ENCODE data around the gene DOC2A.

DOC2A gene

DNA sequence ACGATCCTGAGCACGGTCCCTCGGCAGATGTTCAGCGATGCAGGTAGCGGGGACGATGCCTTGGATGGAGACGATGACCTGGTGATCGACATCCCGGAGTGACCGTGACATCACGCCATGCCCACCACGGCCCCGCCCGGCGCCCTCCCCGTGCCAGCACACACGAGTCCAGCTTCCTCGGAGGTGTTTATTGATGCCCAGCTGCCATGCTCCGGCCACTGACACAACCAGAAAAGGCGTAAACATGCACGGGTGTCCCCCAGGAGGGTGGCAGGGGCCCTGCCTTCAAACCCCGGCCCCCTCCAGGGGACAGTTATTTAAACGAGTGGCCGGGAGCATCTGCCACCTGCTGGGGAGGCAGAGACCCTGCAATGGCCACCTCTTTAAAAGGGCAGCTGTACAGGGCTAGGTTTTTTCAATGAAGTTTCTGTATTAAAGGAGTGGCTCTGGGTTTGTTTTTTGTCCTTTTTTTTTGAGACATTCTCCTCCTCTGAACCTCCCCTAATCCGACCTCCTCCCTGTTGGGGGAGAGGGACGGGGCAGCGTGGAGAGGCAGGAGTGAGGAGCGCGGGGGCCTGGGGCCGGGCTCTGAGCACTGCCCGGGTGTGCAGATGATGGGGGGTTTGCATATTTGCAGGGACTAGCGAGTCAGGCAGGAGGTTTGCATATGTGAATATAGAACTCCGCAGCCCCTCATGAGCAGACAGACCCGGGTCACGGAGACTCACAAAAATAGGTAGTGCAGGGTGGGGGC lies 5.3 kb downstream of the DOC2A start:
- in situ Hi-C loops (cut with MboI; ENCODE audit: low sequenced_read_pairs) = no loop called here

- in situ Hi-C loops (cut with MboI; ENCODE audit: low sequenced_read_pairs) = no loop called here
These were observed 6.0 kb downstream of the DOC2A start for GRCh38 chr16:30004811-30005242.

- in situ Hi-C loops (cut with MboI; ENCODE audit: low sequenced_read_pairs) = no loop called here
These were observed 6.4 kb downstream of the DOC2A start for GRCh38 chr16:30004424-30004776.

DNA sequence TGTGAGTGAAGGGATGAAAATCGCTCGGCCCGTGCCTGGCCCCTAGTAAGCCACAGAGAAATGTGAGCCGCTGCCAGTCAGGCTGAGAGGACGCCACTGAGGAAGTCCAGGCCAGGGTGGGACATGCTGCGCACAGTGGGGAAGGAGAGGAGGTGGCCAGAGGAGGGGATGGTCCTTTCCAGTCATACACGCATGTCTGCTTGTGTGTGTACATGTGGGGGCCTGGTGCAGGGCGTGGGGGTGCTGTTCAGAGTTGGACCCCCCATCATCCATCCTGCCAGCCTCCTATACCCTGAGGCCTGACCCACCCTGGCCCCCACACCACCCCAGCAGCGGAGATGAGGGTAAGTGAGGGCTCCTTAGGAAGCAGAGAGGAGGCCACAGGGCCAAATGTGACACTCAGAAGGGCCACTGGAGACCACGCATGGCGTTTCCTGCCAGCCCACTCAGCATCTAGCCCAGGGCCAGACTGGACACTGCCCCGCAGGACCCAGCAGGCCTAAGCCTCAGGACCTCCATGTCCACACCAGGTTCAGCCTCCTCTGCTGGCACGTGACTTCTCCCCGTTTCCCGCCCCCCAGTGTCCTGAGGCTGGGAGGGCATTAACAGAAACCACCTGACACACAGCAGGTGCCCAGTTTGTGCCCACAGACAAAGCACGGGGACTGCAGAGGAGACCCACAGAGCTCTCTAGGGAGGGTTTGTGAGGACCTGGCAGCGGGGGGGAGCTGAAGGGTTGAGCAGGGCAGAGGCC lies 7.0 kb downstream of the DOC2A start:
- in situ Hi-C loops (cut with MboI; ENCODE audit: low sequenced_read_pairs) = no loop called here

GRCh38 chr16:30002614-30003346 lies 8.0 kb downstream of the DOC2A start:
- in situ Hi-C loops (cut with MboI; ENCODE audit: low sequenced_read_pairs) = no loop called here

- in situ Hi-C loops (cut with MboI; ENCODE audit: low sequenced_read_pairs) = no loop called here
These were observed 9.8 kb downstream of the DOC2A start for GRCh38 chr16:30000735-30001631.

GRCh38 chr16:29999605-30000004 lies 11.2 kb downstream of the DOC2A start:
- in situ Hi-C loops (cut with MboI; ENCODE audit: low sequenced_read_pairs) = no loop called here

DNA sequence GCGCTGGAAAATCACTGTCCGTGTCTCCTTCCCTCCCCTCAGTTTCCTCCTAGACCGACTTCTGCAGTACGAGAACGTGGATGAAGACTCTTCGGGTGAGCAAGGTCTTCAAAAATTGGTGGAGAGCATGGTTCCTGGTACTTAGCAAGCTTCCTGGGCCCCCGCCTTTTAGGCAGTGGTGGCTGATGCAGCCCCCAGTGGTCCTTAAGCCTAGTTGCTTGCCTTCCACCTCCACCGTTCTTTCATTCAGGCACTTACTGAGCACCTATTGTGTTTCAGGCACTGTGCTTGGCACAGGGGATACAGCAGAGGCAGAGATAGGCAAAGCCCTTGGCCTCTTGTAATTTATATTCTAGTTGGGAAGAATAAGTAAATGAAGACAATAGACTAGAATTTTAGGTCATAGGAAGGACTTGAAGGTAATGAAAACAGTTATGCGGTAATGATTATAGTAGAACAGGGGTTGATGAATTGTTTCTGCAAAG lies 14.0 kb downstream of the DOC2A start:
- in situ Hi-C loops (cut with MboI; ENCODE audit: low sequenced_read_pairs) = no loop called here

GRCh38 chr16:29995911-29996765 lies 14.7 kb downstream of the DOC2A start, which contains the start of gene INO80E:
TSS of gene INO80E (plus strand) at chr16:29996241. CDS start at chr16:29996311, 70 bp downstream.
- in situ Hi-C loops (cut with MboI; ENCODE audit: low sequenced_read_pairs) = no loop called here

DNA sequence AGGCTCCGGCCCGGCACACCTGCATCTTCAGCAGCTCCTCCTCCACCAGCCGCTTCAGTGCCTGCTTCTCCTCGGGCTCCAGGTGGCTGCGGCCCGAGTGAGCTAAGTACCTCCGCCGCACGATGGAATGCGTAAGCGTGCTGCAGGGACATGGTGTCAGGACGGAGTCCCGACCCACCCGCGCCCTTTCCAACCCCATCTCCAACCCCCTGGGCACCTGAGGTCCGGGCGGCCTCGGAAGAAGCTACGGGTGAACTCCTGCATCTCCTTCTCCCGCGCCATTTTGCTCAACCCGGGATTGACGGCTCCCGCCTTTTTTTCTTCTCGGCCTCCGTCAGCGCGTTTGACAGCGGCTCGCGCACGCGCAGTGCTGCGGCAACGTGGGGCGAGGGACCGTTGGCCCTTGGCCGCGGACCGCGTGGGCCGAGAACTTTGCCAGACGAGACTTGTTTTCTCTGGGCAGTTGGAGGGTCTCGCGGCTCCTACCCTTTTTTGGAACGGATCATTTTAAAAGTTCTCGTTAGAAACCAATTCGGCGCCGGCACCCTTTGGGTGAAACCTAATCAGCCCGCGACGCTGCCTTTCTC lies 15.4 kb downstream of the DOC2A start, which contains the start of gene HIRIP3:
TSS of gene HIRIP3 (minus strand) at position 294 of the 587 bp plus-strand sequence. CDS start at position 282, 12 bp downstream.
- in situ Hi-C loops (cut with MboI; ENCODE audit: low sequenced_read_pairs) = no loop called here

DNA sequence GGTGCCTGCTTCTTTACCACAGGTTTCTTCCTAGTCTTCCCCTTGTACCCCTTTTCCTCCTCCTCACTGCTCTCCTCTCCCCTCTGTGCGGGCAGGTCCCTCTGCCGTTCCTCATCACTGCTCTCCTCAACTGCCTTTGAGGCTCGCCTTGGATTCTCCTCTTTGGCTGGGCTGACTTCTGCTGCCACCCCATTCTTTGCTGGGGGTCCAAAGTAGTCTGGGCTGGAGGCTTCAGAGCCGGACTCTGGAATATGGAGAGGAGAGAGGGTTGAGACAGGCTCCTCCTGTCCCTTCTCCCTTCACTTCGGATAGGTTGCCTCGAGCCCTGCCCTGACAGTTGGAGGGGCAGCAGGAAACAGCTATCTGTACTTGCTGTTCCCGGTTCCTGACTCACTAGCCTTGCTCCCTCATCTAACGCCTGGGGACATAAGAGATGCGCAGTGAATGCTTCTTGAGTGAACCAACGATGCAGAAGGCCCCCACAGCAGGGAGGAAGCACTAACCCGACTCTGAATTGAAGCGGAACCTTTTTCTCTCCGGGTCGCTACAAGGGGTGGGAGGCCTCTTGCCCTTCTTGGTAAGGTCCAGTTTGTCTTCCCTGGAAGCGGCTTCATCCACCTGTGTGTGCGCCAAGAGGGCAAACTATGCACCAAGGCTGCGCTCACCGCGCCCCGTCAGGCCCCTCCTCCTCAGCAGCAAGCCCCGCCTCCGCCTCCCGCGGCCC lies 16.1 kb downstream of the DOC2A start:
- in situ Hi-C loops (cut with MboI; ENCODE audit: low sequenced_read_pairs) = no loop called here

DNA sequence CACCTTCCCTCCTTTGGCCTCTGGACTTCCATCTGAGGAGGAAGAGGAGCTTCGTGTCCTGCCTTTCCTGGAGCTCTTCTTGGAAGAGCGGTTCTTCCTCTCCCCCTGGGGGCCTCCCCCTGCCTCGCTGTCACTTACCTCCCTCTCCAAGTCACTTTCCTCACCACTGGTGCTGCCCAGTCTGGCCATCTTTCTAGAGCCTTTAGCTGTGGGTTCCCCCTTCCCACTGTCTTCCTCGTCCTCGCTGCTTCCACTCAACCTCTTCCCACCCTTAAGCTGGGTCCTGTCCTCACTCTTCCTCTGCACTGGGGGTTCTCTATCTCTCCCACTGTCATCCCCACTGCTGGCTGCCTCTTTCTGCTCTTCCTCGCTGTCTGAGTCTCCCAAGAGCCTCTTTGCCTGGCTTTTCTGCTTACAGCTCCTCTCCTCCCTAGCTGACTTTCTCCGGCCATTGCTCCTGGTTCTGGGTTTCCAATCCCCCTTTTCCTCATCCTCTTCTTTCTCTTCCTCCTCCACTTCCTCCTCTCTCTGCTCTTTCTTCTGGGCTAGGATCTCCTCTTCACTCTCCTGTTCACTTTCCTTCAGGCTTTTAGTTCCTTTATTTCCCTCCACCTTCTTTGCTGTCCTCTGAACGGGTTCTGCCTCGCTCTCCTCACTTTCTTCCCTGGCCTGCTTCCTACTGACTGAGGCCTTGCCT lies 16.8 kb downstream of the DOC2A start:
- in situ Hi-C loops (cut with MboI; ENCODE audit: low sequenced_read_pairs) = no loop called here

DNA sequence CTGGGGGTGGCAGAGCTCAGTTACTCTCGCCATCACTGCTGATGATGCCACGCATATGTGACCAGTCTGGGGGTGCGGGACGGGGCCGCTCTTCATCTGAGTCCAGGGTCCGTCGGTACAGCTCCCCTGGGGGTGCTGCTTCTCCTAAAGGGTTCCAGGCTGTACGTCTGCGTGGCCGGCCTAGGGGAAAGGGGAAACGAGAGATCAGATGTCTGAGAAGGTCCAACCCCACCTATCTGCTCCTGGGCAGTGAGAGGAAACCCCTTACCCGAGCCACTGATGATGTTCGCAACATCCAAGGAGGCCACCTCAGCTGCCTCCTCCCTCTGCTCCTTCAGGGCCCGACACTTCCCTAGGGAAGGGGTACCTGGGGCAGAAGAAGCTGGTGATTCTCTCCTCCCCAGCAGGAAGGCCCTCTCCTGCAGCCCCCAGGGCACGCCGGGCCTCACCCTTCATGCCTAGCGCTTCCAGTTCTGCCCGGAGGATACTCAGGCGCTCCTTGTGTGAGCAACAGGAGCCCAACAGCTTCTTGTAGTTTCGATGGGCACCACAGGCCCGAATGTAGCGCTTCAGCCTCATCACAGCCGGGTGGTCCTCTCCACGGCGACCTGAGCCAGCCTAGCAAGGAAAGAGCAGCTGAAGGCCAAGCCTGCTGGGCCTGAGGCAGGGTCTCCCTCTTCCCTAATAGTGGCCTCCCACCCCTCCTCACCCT lies 17.5 kb downstream of the DOC2A start:
- in situ Hi-C loops (cut with MboI; ENCODE audit: low sequenced_read_pairs) = no loop called here

DNA sequence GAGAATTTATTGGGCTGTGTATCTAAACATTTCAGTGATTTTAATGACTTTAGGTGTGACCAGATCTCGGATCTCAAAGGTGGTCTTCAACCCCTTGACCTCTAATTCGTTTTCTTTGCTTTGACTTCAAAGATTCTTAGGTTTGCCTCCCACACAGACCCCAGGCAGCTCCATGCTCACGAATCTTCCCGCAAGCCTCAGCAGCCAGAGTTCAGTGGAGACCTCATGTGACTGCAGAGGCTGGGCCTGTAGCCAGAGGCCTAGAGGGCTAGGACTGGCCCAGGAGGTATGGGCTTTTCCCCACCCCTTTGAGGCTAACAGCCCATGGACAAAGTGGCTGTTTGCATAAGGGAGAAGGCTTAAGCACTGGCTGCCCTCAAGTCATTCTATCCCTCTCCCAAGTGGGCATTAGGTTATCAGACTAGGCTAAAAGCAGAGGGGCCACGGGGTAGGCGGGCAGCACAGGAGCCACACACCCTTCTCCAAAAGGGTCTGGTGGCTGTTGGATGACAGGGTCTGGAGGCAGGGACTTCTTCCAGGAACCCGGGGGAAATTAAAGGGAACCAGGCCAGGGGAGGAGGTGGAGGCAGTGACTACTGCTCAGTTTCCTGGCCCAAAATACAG lies 18.4 kb downstream of the DOC2A start:
- in situ Hi-C loops (cut with MboI; ENCODE audit: low sequenced_read_pairs) = no loop called here

DNA sequence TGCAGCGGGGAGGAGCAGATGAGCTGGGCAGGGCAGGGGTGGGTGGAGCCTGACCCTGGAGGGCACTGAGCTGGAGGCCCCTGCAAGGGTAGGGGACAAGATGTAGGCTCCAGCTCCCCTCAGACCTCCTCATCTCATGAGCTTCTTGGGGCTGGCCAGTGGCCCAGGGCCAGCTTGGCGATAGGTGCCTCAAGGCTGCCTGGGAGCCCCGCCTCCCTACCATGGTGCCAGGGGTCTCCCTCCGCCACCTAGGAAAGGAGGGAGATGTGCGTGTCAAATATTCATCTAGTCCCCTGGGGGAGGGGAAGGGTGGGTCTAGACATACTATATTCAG lies 19.3 kb downstream of the DOC2A start:
- in situ Hi-C loops (cut with MboI; ENCODE audit: low sequenced_read_pairs) = no loop called here

DNA sequence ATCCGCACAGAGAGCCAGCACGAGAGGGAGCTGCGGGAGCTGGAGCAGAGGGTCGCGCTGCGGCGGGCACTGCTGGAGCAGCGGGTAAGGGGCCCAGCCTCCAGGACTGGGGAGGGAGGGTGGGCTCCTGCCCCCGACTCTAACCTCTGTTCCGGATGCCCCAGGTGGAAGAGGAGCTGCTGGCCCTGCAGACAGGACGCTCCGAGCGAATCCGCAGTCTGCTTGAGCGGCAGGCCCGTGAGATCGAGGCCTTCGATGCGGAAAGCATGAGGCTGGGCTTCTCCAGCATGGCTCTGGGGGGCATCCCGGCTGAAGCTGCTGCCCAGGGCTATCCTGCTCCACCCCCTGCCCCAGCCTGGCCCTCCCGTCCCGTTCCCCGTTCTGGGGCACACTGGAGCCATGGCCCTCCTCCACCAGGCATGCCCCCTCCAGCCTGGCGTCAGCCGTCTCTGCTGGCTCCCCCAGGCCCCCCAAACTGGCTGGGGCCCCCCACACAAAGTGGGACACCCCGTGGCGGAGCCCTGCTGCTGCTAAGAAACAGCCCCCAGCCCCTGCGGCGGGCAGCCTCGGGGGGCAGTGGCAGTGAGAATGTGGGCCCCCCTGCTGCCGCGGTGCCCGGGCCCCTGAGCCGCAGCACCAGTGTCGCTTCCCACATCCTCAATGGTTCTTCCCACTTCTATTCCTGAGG lies 19.8 kb downstream of the DOC2A start:
- in situ Hi-C loops (cut with MboI; ENCODE audit: low sequenced_read_pairs) = no loop called here

Measured in hTERT RPE-1 (cell line).